Breast epithelium (tissue), 3 donors: ENCODE measurements around the gene PRSS50.

ENCODE experiments used
- CTCF ChIP-seq, 3 donors: fragments of 450-650 bp; IDR thresholded peaks; one replicate each; pipeline ENCODE4 v1.5.1; 2016 to 2017; ENCODE audit warnings: antibody characterized with exemption in 3 of 3, mild to moderate bottlenecking in 3 of 3, moderate library complexity in 3 of 3
- POLR2A ChIP-seq: fragments of 450-650 bp; IDR thresholded peaks from one replicate; pipeline ENCODE4 v1.6.1; 2016; ENCODE audit warnings: antibody characterized with exemption, mild to moderate bottlenecking, moderate library complexity
- POLR2AphosphoS5 ChIP-seq, 3 donors: sonication (generic); formaldehyde crosslinking; IDR thresholded peaks; one replicate each; pipeline ENCODE4 v1.6.1; 2017; ENCODE audit warnings: antibody characterized with exemption in 3 of 3

GRCh38 chr3:46713050-46713897 is 4.4 kb downstream of the PRSS50 start:
- TF ChIP-seq POLR2A (no peak), POLR2AphosphoS5 (IDR thresholded peaks at IDR 0.05) (no peak), CTCF (IDR thresholded peaks at IDR 0.05) (no peak)
